A673 (cell line): ENCODE results near the gene RGCC. TPM values are rescaled to one million over a fixed set of nuclear protein-coding genes. Genes with fewer than 3 reads are reported as not detected.

Experiments used
- BruUV-seq: library from RNA; stranded (reverse); fragments of 400-500 nt; replicated peaks from 2 replicates; lab custom pipeline; 2021; lab: Mats Ljungman, UMichigan
- CTCF ChIA-PET: fragments of 300-600 bp; sonication (Branson Sonifier 250); formaldehyde crosslinking; loops from one replicate; lab custom pipeline; 2022; ENCODE audit warnings: antibody characterized with exemption; lab: Charles Lee
- POLR2A ChIA-PET: fragments of 300-600 bp; sonication (Branson Sonifier 250); formaldehyde crosslinking; loops from one replicate; lab custom pipeline; 2022; ENCODE audit warnings: antibody characterized with exemption; ENCODE audit not compliant: low non-redundant PET; lab: Charles Lee
- DNase-seq: peaks from one replicate; pipeline ENCODE4 v3.0.0-alpha.2; 2015; ENCODE audit warnings: low spot score
- H3K27ac ChIP-seq: fragments of 200-600 bp; sonication (generic); 2 replicates; pipeline ENCODE4 v1.5.1; 2016; ENCODE audit warnings: mixed run types, low read depth, mild to moderate bottlenecking, mixed read lengths, antibody characterized with exemption, low read length; ENCODE audit not compliant: poor library complexity, severe bottlenecking
- H3K27me3 ChIP-seq: fragments of 200-600 bp; sonication (generic); replicated peaks from 2 replicates; pipeline ENCODE4 v1.6.1; 2017; ENCODE audit warnings: mixed run types, low read depth, mild to moderate bottlenecking, mixed read lengths, antibody characterized with exemption, low read length; ENCODE audit not compliant: insufficient read depth, poor library complexity
- H3K36me3 ChIP-seq: fragments of 200-600 bp; sonication (generic); 2 replicates; pipeline ENCODE4 v1.6.1; 2016; ENCODE audit warnings: mixed run types, mild to moderate bottlenecking, mixed read lengths, antibody characterized with exemption, low read length; ENCODE audit not compliant: insufficient read depth, poor library complexity, severe bottlenecking
- H3K4me1 ChIP-seq: fragments of 200-600 bp; sonication (generic); 2 replicates; pipeline ENCODE4 v1.6.1; 2017; ENCODE audit warnings: mixed run types, mild to moderate bottlenecking, mixed read lengths, antibody characterized with exemption, low read length; ENCODE audit not compliant: insufficient read depth, poor library complexity, severe bottlenecking
- H3K4me3 ChIP-seq: fragments of 200-600 bp; sonication (generic); 2 replicates; pipeline ENCODE4 v1.5.1; 2016; ENCODE audit warnings: low read depth, mixed run types, mild to moderate bottlenecking, mixed read lengths, low read length; ENCODE audit not compliant: poor library complexity, severe bottlenecking
- H3K9me3 ChIP-seq: fragments of 200-600 bp; sonication (generic); 2 replicates; pipeline ENCODE4 v1.6.1; 2016; ENCODE audit warnings: mixed run types, low read depth, mild to moderate bottlenecking, mixed read lengths, antibody characterized with exemption, low read length; ENCODE audit not compliant: poor library complexity, severe bottlenecking
- CTCF ChIP-seq: fragments of 300-800, 200-600 bp; sonication (generic); conservative IDR thresholded peaks from 2 replicates; pipeline ENCODE4 v1.5.1; 2017; ENCODE audit warnings: low read depth, mild to moderate bottlenecking, antibody characterized with exemption, low read length, moderate library complexity, mixed read lengths
- EZH2 ChIP-seq: fragments of 200-600 bp; sonication (generic); IDR thresholded peaks from 2 replicates; pipeline ENCODE4 v1.6.1; 2017; ENCODE audit warnings: borderline replicate concordance, low read depth, mild to moderate bottlenecking, mixed read lengths, antibody characterized with exemption, low read length; ENCODE audit not compliant: poor library complexity, severe bottlenecking
- intact Hi-C: fragments of 100-400 bp; cut with micrococcal nuclease; formaldehyde crosslinking; loops from one replicate; pipeline ENCODE4 v1.10.0; 2022; ENCODE audit not compliant: unreplicated experiment
- total RNA-seq: library from RNA; stranded (reverse); gene quantifications from 2 replicates; pipeline ENCODE4 v1.2.3, GENCODE V29; 2021

RGCC gene
- total RNA-seq, 1 experiment from 2014 or later, result not detected

- no peaks in the 10 kb centered on the region for H3K27me3 ChIP-seq
- POLR2A ChIA-PET, result no interaction called here
Observed at GRCh38 chr13:41497436-41497835, 40.1 kb downstream of the RGCC start.

GRCh38 chr13:41499452-41499851 lies 42.1 kb downstream of the RGCC start:
- POLR2A ChIA-PET, result interaction anchor here (0.6 kb wide), 1 partner anchor 16 kb away, joined by 5 read pairs; no protein-coding TSS in a partner anchor
- CTCF ChIA-PET, result no interaction called here
- H3K9me3 ChIP-seq, result no peaks in the 10 kb centered on the region
- H3K27ac ChIP-seq, result no peak overlapping the region
- TF ChIP-seq EZH2, result no peak
- no peaks in the 10 kb centered on the region for H3K27me3 ChIP-seq
- no peak overlapping the region for H3K4me3 ChIP-seq
- intact Hi-C loops, result no loop called here
- DNase-seq, result no peak
- no TSS peak for BruUV-seq
- no peaks in the 10 kb centered on the region for H3K36me3 ChIP-seq
- no peaks in the 10 kb centered on the region for H3K4me1 ChIP-seq

More at GRCh38 chr13:41497436-41497835, 40.1 kb downstream of the RGCC start:
- Histone ChIP-seq H3K9me3 (no peaks in the 10 kb centered on the region), H3K27ac (no peak overlapping the region), H3K4me1 (no peaks in the 10 kb centered on the region), H3K36me3 (no peaks in the 10 kb centered on the region), H3K4me3 (no peak overlapping the region)
- TF ChIP-seq EZH2, result no peak
- TF ChIP-seq CTCF, result no peak
- BruUV-seq, result no TSS peak
- no peak for DNase-seq
- intact Hi-C loops, result no loop called here
- CTCF ChIA-PET, result no interaction called here

GRCh38 chr13:41500511-41500910 lies 43.2 kb downstream of the RGCC start:
- TF ChIP-seq EZH2 (no peak), CTCF (no peak)
- no TSS peak for BruUV-seq

GRCh38 chr13:41501281-41501680 lies 43.9 kb downstream of the RGCC start:
- Histone ChIP-seq H3K36me3 (no peaks in the 10 kb centered on the region), H3K4me1 (no peaks in the 10 kb centered on the region), H3K9me3 (no peaks in the 10 kb centered on the region), H3K27me3 (no peaks in the 10 kb centered on the region), H3K27ac (no peak overlapping the region), H3K4me3 (no peak overlapping the region)
- intact Hi-C loops, result no loop called here
- no peak for TF ChIP-seq EZH2
- TF ChIP-seq CTCF, result no peak
- no TSS peak for BruUV-seq
- ChIA-PET POLR2A (no interaction called here), CTCF (no interaction called here)
- no peak for DNase-seq

More at GRCh38 chr13:41500511-41500910, 43.2 kb downstream of the RGCC start:
- ChIA-PET POLR2A (no interaction called here), CTCF (no interaction called here)
- no peak for DNase-seq
- no peak overlapping the region for H3K4me3 ChIP-seq
- H3K4me1 ChIP-seq, result no peaks in the 10 kb centered on the region
- intact Hi-C loops, result no loop called here
- no peaks in the 10 kb centered on the region for H3K9me3 ChIP-seq
- H3K27ac ChIP-seq, result no peak overlapping the region
- no peaks in the 10 kb centered on the region for H3K36me3 ChIP-seq
- H3K27me3 ChIP-seq, result no peaks in the 10 kb centered on the region
